GM13976 (cell line): Measurements from ENCODE around the gene BPHL.

ENCODE experiments used
- DNase-seq: peaks from one replicate; pipeline ENCODE4 v3.0.0; 2012; ENCODE audit warnings: low spot score
- CTCF ChIP-seq: IDR thresholded peaks from 2 replicates; pipeline ENCODE4 v1.5.1; 2012; ENCODE audit warnings: borderline replicate concordance, mild to moderate bottlenecking; ENCODE audit not compliant: insufficient read depth; ENCODE audit errors: extremely low read depth, missing control alignments, control extremely low read depth
- in situ Hi-C: fragments of 300-500 bp; cut with MboI; formaldehyde crosslinking; loops from one replicate; pipeline ENCODE4 v1.12.0; 2022; ENCODE audit warnings: low sequenced_read_pairs, mixed read lengths, inconsistent platforms; ENCODE audit not compliant: unreplicated experiment

Gene BPHL

GRCh38 chr6:3088968-3089367 lies 29.5 kb upstream of the BPHL start:
- in situ Hi-C loops, result no loop called here
- DNase-seq, result no peak
- no peak for TF ChIP-seq CTCF

- in situ Hi-C loops, result no loop called here
- no peak for DNase-seq
- no peak for TF ChIP-seq CTCF
These were observed 28.5 kb upstream of the BPHL start for GRCh38 chr6:3090013-3090412.

GRCh38 chr6:3094815-3095214 lies 23.7 kb upstream of the BPHL start:
- TF ChIP-seq CTCF, result no peak
- in situ Hi-C loops, result no loop called here
- DNase-seq, result no peak

GRCh38 chr6:3102875-3103274 lies 15.6 kb upstream of the BPHL start:
- TF ChIP-seq CTCF, result no peak
- no peak for DNase-seq
- in situ Hi-C loops, result no loop called here

- no peak for DNase-seq
- in situ Hi-C loops, result no loop called here
- no peak for TF ChIP-seq CTCF
These were observed 9.6 kb upstream of the BPHL start for GRCh38 chr6:3108746-3109414.

- in situ Hi-C loops, result no loop called here
- TF ChIP-seq CTCF, result no peak
- no peak for DNase-seq
These were observed 8.8 kb upstream of the BPHL start for GRCh38 chr6:3109761-3110160.
